NCI-H2171 (cell line): ENCODE results near the gene TRPM3.

Experiments
- DNase-seq: peaks from one replicate; lab custom pipeline; 2025; lab: John Stamatoyannopoulos, UW

TRPM3 gene

GRCh38 chr9:70883963-70884793 is 237.2 kb downstream of the TRPM3 start:
- DNase-seq, result no peak

DNA sequence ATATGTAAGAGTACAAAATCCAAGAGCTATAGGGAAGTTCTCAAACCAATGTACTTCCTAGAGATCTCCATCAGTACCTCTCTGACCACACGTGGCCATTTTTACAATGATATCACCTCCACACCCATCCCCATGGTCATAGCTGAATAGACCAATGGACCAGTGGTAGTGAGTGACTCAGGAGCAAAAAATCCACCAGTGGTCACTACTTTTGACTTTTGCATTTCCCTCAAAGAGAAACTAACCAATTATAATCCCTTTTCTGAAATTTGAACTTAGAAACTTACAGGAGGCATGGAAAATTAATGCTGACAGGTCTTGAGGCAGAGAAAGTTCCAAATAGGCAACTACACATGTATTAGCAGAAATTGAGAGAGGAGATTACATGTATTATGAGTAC is 238.4 kb downstream of the TRPM3 start:
- no peak for DNase-seq

DNA sequence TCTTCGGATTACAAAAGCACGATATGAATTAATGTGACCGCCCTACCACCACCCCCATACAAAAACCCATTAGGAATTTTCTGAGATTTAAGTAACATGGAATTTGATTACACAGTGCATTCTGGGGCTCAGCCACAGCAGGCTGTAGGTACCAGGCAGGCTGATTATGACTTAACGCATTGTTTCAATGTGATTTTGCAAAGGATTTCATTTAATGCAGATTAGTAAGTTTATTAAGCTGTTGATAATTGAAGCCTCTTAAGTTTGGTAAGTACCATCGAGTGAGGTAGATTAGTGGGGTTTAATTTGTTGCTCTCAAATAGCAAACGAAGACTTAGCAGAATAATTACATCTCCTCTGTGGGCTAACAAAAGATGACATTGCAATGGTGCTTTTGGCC is 240.1 kb downstream of the TRPM3 start:
- DNase-seq, result no peak

GRCh38 chr9:70880535-70880934 is 240.9 kb downstream of the TRPM3 start:
- DNase-seq, result no peak

DNA sequence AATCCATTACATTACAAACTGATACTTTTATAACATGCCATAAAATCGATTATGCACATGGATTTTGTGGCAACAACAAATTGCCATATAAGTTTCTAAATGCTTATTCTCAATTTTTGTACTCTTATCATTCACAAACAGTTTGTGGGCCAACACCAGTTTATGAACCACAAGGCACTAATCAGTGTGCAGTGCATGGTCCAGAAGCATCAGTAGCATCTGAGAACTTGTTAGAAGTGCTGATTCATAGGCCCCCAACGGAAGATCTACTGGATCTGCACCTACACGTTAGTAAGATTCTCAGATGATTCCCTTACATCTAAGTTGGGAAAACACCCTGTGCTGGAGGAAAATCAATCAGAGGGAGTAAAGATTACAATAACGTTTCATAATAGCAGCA is 242.8 kb downstream of the TRPM3 start:
- no peak for DNase-seq

GRCh38 chr9:70874451-70874850 is 247.0 kb downstream of the TRPM3 start:
- DNase-seq, result no peak

GRCh38 chr9:70873506-70873905 is 247.9 kb downstream of the TRPM3 start:
- no peak for DNase-seq

GRCh38 chr9:70868661-70869652 is 252.5 kb downstream of the TRPM3 start:
- no peak for DNase-seq

DNA sequence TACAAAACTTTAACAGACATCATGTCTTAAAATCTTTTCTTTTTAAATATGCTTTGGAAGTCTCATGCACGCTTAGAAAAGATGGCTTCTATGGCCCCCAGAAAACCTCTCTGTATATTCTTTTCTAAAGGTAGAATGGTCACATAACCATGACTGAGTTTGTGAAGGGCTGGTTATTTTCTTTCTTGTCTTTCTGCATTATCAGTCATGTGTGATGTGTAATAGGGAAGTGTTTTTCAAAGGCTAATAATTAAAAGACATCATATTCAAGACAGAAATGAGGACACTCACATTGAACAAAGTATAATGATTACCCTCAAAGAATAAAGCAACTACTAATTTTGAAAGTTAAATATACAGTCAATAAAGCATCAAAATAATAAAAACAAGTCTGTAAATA is 253.4 kb downstream of the TRPM3 start:
- DNase-seq, result no peak

DNA sequence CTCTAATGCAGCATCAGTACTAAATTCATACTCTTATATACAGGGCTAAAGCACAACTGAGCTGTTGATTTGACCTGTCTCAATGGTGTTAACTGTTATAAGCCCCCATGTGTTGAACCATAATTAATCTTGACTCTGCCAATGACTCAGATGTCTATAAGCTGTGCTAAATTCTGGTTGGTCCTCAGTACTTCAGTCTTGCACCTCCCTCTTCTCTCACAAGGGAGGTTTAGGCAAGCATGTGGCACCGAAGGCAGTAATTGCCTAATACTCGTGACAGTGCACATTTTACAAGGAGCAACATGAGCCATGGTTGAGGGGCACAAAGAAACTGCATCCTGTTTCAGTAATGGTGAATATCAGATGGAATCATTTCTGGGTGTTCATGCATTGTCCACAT is 255.9 kb downstream of the TRPM3 start:
- no peak for DNase-seq

DNA sequence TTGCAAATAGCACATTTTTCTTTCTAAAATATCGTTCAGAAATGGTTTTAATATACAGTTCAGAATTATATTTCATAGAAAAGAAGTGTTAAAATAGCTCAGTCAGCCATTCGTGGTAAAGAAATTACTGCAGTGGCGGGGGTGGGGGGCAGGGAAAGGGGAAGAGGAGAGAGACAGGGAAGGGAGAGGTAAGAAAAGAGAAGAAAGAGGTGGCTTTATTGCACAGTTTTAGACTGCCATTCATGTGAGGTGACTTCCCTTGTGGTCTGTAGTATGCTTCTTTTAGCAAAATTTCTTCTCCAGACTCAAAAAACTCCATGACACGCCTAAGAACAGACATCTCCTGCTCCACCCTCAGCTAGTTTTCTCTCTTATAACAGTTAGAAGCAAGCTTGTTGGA is 259.6 kb downstream of the TRPM3 start:
- DNase-seq, result no peak

- DNase-seq, result no peak
Observed at GRCh38 chr9:70861376-70861775, 260.0 kb downstream of the TRPM3 start.

- DNase-seq, result no peak
Observed at GRCh38 chr9:70859694-70860093, 261.7 kb downstream of the TRPM3 start.

DNA sequence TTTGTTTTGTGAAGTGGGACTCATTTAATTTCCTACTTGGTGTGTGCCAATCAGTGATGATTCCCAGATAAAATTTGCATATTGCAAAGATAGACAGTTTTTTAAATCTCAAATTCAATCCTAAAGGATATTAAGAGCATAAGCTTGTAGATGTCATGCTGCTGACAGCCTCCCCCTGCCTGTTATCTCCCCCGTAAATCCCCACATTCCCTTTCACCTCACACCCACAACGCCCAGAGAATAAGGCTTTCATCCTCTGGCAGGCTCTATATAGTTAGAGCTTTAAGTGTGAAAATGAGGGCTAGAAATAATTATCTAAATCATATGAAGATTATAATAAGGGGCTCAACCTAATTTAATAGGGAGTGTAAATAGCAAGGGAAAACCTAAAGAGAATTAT is 265.0 kb downstream of the TRPM3 start:
- no peak for DNase-seq

DNA sequence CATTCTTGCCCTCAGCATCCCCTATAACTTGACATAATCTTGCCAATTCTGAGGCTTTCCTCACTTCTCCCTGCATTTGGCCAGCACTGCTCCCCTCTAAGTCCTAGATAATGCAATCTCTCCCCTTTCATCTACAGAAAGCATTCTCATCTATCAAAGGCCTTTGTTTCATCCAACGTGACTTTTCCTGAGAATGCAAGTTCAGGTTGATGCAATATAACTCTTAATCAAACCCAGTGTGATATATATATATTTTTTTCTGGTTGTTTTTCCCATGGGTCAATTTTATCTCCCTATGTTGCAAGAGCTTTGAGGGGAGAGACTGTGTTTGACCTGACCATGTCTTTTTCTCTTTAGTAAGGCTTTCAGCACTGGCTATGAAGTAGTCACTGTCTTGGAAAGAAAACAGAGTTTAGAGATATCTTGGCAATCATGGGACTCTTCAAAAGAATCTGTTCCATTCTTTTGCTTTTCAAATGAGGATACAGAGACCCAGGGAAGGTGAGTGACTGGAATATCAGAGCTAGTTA is 268.6 kb downstream of the TRPM3 start:
- DNase-seq, result no peak

GRCh38 chr9:70840266-70840665 is 281.2 kb downstream of the TRPM3 start:
- no peak for DNase-seq

GRCh38 chr9:70835323-70835722 is 286.1 kb downstream of the TRPM3 start:
- no peak for DNase-seq

- DNase-seq, result no peak
Observed at GRCh38 chr9:70832492-70832891, 288.9 kb downstream of the TRPM3 start.

DNA sequence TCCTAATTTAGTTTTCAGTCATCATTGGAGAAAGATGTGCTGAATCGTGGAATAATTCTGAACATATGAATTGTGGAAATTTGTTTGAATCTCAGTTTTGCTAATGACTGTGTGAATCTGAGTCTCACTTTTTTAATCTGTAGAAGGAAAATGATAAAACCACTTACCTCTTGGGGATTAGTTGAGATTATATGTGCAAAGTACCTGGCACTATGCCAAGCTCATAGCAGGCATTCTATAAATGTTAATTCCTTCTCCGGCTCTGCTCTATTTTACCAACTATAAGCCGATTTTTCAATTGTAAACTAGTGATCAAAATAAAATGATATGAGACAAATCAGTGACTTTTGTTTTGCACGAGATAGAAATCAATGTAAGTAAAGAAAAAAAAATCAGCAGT is 290.8 kb downstream of the TRPM3 start:
- DNase-seq, result no peak

DNA sequence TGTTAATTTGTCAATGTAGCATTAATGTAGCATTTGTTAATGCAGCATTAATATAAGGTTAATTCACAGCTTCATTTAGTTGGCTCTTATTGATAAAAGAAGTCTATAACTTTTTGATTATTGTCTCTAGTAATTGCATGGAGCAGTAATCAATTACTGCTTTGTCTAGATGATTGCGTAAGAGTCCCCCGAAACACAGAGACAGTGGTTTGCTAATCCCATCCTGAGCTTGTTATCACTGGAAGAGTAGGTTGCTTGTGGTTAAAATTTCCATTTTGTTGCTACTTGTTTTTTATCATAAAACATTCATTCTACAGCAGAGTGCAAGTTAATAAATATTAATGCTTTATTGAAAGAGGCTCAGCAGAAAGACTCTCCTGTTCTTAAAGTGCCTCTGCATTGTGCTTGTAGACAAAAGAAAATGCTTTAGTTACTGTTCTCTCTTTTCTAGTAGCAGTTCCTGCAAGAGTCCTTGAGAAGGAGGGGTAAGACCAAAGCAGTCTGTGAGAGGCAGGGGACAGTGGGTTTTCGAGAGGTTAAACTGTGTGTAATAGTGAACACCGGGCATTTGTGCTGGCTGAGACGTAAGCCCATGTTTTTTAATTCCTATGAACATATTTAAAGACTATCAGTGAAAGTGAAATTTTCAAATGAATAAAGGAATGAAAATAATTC is 291.7 kb downstream of the TRPM3 start:
- DNase-seq, result no peak

DNA sequence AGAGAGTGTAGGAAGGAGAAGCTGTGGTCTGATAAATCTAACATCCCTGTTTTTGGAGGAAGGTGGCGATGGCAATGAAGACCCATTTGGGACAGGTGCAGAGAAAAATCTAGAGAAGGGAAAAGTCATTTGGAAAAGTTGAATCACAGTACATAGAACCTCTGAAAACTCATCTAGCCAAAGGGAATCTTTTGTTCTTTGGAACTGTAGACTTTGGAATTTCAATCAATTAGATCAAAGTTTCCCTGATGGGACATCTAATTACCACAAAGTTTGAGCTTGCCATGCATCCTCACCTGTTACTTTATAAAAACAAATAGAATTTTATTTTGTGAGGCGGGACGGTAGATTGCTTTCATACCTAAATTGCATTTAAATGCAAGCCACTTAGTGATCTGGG is 294.9 kb downstream of the TRPM3 start:
- DNase-seq, result no peak

DNA sequence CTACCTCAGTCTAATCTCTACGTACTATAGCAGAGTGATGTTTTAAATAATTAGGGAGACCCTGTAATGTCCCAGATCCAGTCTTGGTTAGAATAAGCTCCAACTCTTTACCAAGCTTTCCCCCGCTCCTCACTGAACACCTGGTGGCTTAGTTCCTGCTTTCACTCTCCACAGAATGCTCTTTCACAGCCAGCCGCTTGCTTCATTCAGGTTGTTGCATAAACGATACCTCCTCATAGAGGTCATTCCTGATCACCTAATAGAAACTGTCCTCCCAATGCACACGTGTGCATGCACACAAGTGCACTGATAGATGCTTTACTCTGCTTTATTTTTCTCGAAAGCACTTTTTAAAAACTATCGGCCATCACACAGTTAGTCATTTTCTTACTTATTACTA is 298.1 kb downstream of the TRPM3 start:
- no peak for DNase-seq
